GM04503 (cell line): ENCODE data around the gene CCM2.

Experiments used
- DNase-seq: peaks from one replicate; pipeline ENCODE4 v3.0.0-alpha.2; 2012; ENCODE audit warnings: low read depth

Gene CCM2

DNA sequence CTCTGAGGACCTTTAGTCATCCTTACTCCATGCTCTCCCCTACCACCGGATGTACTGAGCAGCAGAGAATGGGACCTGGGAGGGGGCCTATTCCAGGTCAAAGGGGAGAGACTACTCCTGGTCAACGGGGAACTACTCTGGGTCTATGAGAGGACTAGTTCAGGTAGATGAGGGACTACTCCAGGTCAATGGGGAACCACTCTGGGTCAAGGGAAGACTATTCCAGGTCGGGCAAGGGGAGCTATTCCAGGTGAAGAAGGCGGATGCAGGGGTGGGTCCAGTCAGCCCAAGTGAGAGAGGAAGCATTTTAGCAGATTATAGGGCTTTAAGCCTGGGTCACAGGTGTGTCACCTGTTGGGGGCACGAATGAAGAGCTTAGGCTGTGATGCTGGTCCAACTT, 35.4 kb downstream of the CCM2 start:
- no peak for DNase-seq

- no peak for DNase-seq
These were observed 35.9 kb downstream of the CCM2 start for GRCh38 chr7:45035893-45036292.

- DNase-seq: no peak
These were observed 36.3 kb downstream of the CCM2 start for GRCh38 chr7:45036317-45036716.

- no peak for DNase-seq
These were observed 36.8 kb downstream of the CCM2 start for GRCh38 chr7:45036796-45037195.

DNA sequence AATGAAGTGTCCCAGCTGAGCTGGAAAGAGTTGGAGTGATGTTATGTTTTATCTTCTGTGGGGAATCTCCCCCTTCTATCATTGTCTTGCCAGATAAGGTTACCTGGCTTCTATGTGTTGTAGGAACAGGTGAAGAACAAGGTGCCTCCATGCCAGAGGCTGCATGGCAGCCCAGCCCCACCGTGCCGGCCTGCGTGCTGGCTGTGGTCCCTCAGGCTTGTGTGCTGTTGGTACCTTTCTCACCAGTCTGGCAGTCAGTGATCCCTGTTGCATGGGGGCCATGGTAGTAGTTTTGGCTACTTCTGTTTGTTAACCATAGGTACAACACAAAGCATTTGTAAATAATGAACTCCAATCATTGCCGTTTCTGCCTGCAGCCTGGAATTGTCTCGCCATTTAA, 37.9 kb downstream of the CCM2 start:
- no peak for DNase-seq

DNA sequence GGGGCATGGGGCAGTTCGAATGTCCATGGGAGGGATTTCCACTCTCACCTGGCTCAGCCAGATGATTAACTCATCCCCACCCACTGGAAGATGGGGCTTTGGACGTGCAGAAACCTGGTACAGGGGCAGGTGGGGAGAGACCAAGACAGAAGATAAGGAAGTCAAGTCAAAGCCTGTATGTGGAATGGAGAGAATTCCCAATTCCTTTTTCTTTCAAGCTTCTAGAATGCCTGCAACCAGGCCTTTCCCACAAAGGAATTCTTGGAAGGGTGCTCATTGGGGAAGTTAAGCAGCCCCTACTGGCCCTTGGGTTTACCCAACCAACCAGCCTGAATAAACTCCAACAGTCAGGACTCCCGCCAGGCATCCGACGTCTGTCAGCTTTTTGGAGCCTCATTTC, 39.1 kb downstream of the CCM2 start:
- no peak for DNase-seq

DNA sequence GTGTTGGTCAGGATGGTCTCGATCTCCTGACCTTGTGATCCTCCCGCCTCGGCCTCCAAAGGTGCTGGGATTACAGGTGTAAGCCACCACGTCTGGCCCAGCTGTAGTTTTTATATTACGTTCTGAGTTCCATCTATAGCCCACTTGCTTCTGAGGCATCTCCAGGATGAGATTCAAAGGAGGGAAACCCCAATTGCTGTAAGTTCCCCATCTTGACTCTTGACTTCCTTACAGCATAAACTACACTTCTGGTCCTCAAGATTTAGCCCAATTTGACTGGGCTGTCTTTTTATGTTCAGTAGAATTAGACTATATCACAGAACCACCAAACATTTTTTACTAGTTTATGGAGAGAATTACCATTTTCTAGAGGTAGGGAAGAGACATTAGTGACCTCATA, 44.3 kb downstream of the CCM2 start:
- no peak for DNase-seq

GRCh38 chr7:45048748-45049147, 48.7 kb downstream of the CCM2 start:
- DNase-seq: no peak

DNA sequence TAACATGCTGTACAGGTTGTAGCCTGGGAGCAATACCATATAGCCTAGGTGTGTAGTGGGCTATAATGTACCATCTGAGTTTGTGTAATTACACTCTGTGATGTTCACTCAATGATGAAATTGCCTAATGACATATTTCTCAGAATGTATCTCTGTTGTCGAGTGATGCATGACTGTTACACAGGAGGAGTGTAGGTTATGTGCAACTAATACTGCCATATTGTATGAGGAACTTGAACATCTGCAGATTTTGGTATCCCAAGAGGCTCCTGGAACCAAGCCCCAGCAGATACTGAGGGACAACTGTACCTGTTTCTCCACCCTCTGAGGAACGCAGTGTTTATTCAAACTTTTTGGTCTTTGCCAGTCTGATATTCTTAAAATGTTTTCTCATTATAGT, 50.2 kb downstream of the CCM2 start:
- DNase-seq: no peak

DNA sequence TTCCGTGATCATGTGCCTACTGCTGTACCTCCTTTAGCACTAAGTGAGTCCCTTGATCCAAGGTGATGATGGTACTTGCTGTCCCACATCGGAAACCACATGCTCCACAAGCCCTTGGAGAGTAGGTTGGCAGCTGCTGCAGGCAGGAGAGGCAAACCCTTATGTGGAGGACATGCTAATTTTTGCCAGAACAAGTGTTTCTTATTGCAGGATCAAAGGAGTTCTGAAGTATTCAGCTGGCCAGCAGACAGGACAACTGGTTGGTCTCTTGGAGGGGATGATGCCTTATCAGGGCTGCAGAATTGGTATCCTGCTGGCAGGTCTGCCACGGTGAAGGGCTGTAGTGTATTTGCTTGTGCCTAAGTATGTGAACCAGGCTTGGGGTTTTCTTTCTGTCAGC, 52.0 kb downstream of the CCM2 start:
- DNase-seq: no peak

- DNase-seq: no peak
These were observed 53.4 kb downstream of the CCM2 start for GRCh38 chr7:45053401-45053800.

GRCh38 chr7:45053941-45054340, 53.9 kb downstream of the CCM2 start:
- no peak for DNase-seq

DNA sequence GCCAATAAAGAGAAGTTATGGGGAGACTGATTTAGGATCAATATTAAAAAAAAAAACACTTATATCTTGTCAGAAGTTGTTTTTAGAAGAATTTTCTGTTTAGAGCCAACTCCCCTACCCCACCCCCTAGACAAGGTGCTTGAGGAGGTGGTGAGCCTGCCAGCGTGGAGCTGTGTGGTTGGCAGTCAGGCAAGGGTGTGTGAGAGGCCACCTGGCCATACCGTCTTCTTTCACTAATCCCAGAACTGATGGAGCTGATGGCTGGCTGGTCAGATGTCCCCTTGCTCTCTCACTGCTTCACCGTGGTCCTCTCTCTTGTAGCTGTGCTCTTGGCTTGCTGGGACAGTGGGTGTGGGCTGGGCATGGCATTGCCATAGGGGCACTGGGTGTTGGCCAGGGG, 54.4 kb downstream of the CCM2 start:
- no peak for DNase-seq

DNA sequence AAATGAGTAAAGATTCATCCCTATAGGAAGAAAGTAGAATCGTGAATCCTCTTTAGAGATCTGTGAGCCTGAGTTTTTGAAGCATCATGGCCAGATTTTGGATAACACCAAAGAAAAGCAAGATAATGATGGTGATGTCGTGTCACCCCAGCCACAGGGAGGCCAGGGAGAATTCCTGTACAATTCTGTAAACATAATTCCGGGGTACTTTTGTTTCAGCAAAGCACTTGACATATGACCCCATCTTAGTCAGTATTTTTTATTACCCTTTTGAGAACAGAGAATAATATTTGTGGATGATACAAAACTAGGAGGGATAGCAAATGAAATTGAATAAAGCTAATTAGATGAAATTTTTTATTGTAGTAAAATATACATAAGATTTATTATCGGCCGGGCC, 55.0 kb downstream of the CCM2 start:
- no peak for DNase-seq

GRCh38 chr7:45055594-45056219, 55.7 kb downstream of the CCM2 start:
- DNase-seq: no peak

DNA sequence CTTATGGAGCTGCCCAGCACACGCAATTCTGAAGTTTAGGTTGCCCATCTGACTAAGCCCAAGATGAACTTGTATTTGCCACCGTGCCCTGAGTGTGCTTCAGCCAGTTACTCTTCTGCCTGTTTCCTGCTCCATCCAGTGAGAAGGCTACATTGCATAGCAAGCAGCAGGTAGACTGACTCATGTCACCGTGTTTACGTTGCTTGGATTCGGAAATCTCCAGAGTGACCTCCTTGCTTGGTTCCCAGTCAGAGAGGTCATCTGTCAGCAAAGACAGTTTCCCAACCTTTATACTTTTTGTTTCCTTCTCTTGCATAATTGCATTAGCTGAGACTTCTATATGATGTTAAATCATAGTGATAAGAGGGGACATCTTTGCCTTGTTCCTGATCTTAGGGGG, 57.9 kb downstream of the CCM2 start:
- DNase-seq: no peak

- no peak for DNase-seq
These were observed 60.3 kb downstream of the CCM2 start for GRCh38 chr7:45060295-45060694.

DNA sequence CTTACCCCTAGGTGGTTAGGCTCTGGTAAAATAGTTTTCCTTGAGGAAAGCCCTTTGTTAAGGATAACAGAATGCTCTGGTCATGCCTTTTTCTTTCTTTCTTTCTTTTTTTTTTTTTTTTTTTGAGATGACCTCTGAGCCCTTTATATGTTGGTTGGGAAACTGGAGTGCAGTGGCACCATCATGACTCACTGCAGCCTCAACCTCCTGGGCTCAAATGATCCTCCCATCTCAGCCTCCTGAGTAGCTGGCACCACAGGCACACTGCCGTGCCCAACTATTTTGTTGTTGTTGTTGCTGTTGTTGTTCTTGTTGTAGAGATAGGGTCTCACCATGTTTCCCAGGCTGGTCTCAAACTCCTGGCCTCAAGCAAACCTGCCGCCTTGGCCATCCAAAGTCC, 61.4 kb downstream of the CCM2 start:
- no peak for DNase-seq

- no peak for DNase-seq
These were observed 61.9 kb downstream of the CCM2 start for GRCh38 chr7:45061806-45062425.

DNA sequence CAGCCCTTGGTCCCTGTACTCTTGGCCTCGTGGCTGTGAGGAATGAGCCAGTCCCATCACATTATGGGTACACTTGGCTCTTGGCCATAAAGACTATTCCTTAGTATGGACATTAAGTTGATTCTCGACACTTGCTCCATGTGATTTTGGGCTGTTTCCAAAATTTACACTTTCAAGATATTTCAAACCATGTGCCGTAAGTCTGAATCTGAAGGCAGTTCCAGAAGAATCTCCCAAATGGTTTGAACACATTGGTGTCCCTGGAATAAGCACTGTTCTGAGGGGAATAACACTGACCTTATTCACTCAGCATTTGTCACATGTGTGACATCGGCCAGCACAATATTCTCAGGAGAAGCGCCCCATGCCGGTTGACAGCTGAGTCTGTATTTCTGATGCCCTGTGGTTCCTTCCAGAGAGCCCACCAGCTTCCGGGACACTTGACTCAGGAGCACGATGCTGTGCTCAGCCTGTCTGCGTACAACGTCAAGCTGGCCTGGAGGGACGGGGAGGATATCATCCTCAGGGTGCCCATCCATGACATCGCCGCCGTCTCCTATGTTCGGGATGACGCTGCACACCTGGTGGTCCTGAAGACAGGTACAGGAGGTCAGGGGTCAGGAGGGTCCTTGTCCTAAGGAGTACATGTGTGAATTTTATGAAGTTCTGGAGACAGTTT, 64.2 kb downstream of the CCM2 start:
- no peak for DNase-seq

GRCh38 chr7:45065031-45065995, 65.3 kb downstream of the CCM2 start:
- DNase-seq: no peak

DNA sequence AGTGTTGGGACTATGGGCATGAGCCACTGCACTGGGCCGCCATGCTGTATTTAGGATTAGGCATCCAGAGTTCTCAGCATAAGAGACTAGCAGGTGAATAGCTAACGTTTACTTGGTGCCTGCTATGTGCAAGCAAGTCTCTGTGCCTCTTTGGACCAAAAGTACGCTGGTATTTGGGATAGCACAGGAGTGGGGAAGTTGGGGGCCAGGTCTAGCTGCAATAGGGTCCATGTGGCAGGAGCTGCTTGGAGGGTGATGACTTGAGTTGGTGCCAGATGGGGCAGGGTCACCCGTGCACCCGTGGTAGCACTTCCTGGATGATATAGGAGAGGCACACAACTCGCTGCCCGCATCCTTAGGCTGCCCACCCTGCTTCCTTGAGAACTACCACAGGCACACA, 66.4 kb downstream of the CCM2 start:
- no peak for DNase-seq

- no peak for DNase-seq
These were observed 67.6 kb downstream of the CCM2 start for GRCh38 chr7:45067582-45067981.
